HUES48 (cell line): ENCODE results near the gene SLC7A6OS.

Experiments
- H3K27ac ChIP-seq: one replicate; pipeline ENCODE4 v1.7.0; 2013; ENCODE audit warnings: low read depth, low read length, inconsistent platforms
- H3K27me3 ChIP-seq: 2 replicates; pipeline ENCODE4 v1.6.1; 2013; ENCODE audit warnings: mild to moderate bottlenecking, low read length; ENCODE audit not compliant: control insufficient read depth, insufficient read depth
- H3K36me3 ChIP-seq: 2 replicates; pipeline ENCODE4 v1.6.1; 2013; ENCODE audit warnings: low read length; ENCODE audit not compliant: control insufficient read depth, insufficient read depth
- H3K4me1 ChIP-seq: 2 replicates; pipeline ENCODE4 v1.6.1; 2013; ENCODE audit warnings: mild to moderate bottlenecking, low read length; ENCODE audit not compliant: control insufficient read depth, insufficient read depth
- H3K4me3 ChIP-seq: 2 replicates; pipeline ENCODE4 v1.5.1; 2013; ENCODE audit warnings: mild to moderate bottlenecking, low read depth, low read length
- H3K9ac ChIP-seq: 2 replicates; pipeline ENCODE4 v1.6.1; 2013; ENCODE audit warnings: mild to moderate bottlenecking, low read depth, low read length, moderate library complexity
- H3K9me3 ChIP-seq: 2 replicates; pipeline ENCODE4 v1.6.1; 2013; ENCODE audit warnings: low read length; ENCODE audit not compliant: control insufficient read depth, insufficient read depth

SLC7A6OS gene

DNA sequence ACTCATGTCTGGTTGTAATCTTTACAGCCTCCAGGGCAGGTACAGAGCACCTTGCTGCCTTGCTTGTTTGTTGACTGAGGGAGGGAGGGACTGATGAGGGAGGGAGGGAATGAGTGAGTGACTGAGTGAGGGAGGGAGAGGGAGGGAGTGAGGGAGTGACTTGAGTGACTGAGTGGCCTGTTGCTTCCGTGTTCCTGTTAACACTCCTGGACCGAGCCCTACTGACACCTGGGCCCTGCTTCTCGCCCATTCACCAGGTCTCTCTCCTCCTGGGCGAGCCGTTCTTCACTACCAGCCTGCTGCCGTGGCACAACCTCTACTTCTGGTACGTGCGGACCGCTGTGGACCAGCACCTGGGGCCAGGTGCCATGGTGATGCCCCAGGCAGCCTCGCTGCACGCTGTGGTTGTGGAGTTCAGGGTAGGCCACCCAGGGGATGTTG lies 41.3 kb upstream of the SLC7A6OS start:
- H3K27ac ChIP-seq: no peak overlapping the region
- H3K4me1 ChIP-seq: no peaks in the 10 kb centered on the region
- H3K36me3 ChIP-seq: peaks cover 87% of the 10 kb centered on the region
- H3K27me3 ChIP-seq: no peaks in the 10 kb centered on the region
- no peak overlapping the region for H3K9ac ChIP-seq
- H3K9me3 ChIP-seq: no peaks in the 10 kb centered on the region
- no peak overlapping the region for H3K4me3 ChIP-seq

DNA sequence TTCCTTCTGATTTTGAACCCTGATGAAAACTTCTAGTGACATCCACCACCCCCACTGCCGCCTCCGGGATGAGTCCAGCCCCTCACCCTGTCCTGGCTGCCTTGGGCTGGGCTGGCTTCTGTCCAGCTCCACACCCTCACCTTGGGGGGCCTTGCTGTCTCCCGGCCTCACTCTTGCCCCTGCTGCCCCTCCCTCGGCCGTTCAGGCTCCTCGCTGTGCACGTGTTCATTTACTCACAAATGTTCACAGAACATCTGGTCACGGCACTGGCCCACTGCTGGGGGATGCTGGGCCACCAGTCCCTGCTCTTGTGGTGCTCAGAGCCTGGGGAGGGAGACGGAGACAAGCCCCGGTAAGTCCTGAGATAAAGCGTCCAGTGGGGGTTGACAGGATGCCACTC lies 40.7 kb upstream of the SLC7A6OS start:
- Histone ChIP-seq H3K27ac (no peak overlapping the region), H3K9me3 (no peaks in the 10 kb centered on the region), H3K4me3 (no peak overlapping the region), H3K36me3 (peaks cover 87% of the 10 kb centered on the region), H3K27me3 (no peaks in the 10 kb centered on the region), H3K4me1 (no peaks in the 10 kb centered on the region), H3K9ac (no peak overlapping the region)

DNA sequence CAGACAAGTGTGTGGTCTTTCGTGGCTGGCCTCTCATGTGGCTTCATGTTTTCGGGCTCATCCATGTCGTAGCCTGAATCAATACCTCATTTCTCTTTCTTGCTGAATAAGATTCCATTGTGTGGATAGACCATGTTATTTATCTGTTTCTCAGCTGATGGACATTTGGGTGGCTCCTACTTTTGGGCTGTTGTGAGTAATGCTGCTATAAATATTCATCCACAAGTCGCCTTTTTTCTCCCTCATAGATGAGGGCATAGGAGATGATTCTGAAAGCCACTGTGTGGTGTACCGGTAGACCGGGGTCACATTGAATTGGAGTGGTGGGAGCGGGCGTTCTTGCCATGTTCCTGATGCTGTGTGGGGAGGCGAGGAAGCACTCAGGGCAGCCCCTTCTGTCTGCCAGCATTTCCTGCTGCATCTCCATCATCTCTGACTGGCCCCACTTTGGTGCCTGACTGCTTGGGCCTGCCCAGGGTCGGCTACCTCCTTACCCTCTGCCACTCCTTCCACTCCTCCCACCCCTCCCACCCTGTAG lies 40.1 kb upstream of the SLC7A6OS start:
- Histone ChIP-seq H3K9ac (no peak overlapping the region), H3K36me3 (peaks cover 87% of the 10 kb centered on the region), H3K27me3 (no peaks in the 10 kb centered on the region), H3K4me3 (no peak overlapping the region), H3K27ac (no peak overlapping the region), H3K9me3 (no peaks in the 10 kb centered on the region), H3K4me1 (no peaks in the 10 kb centered on the region)

DNA sequence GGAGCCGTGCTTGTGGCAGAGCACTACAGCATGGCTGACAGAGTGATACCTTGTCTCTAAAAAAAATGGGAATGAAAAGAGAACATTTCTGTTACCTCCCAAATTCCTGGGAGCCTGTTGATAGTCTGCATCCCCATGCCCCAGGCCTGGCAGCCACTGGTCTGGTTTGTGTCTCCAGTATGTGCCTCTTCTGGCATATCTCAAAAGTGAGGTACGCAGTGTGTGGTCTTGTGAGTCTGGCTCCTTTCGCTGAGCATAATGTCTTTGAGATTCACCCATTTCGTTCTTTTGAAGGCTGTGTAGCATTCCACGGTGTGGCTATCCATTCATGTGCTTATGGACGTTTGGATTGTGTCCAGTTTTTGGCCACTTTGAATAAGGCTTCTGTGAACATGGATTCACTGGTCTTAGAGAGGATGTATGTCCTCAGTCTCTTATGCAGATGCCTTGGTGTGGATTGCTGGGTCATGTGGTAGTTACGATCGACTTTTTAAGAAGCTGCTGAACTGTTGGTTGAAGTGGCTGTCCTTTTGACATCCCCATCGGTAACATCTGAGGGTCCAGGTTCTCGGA lies 39.2 kb upstream of the SLC7A6OS start:
- Histone ChIP-seq H3K9ac (no peak overlapping the region), H3K27ac (no peak overlapping the region), H3K27me3 (no peaks in the 10 kb centered on the region), H3K4me1 (no peaks in the 10 kb centered on the region), H3K36me3 (peaks cover 90% of the 10 kb centered on the region), H3K4me3 (no peak overlapping the region), H3K9me3 (no peaks in the 10 kb centered on the region)

DNA sequence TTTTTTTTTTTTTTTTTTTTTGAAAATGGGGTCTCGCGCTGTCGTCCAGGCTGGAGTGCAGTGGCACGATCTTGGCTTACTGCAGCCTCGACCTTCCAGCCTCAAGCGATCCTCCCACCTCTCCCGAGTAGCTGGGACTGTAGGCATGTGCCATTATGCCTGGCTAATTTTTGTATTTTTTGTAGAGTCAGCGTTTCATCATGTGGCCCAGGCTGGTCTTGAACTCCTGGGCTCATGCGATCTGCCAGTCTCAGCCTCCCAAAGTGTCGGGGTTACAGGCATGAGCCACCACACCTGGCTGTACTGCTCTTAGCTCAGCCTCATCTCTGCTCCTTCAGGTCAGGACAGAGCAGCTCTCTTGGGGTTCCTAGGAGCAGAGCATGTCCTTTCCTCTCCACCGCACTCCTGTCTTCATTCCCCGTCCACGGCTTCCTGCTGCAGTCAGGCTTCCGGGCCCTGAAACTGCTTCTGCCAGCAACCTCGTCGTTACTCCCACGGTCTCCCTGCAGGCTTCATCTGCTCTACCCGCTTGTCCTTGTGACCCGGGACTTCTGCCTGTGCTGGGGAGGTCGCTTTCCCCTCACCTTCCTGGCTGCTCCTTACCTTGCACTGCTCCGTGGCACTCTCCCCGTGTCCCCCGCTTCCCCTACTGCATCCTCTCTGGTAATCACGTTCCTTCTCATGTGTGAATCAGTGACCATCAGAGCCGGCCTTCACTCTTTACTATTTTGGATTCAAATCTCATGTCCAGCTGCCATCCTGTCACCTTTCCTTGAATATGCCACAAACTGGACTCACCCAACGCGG lies 38.1 kb upstream of the SLC7A6OS start:
- H3K27ac ChIP-seq: no peak overlapping the region
- H3K9me3 ChIP-seq: no peaks in the 10 kb centered on the region
- no peak overlapping the region for H3K9ac ChIP-seq
- no peak overlapping the region for H3K4me3 ChIP-seq
- H3K36me3 ChIP-seq: peaks cover 93% of the 10 kb centered on the region
- no peaks in the 10 kb centered on the region for H3K27me3 ChIP-seq
- no peaks in the 10 kb centered on the region for H3K4me1 ChIP-seq

DNA sequence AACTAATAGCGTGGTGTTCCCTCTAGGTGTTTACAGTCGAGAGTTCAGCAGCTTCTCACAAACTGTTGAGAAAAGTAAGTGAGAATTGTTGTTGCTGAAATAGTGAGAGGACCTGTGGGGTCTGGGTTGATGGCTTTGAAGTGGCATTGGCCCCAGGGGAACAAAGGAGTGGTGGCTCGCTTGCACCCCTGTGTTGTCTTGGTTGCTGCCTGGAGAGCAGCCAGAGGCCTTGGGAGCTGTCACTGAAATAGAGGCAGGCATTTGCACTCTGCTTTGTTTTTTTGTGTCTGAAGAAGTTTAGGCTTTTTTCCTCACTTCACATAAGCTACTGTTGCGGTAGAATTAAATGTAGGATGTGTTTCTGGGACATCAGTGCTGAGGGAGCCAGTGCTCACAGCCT lies 36.9 kb upstream of the SLC7A6OS start:
- peaks cover 90% of the 10 kb centered on the region for H3K36me3 ChIP-seq
- no peaks in the 10 kb centered on the region for H3K9me3 ChIP-seq
- no peaks in the 10 kb centered on the region for H3K27me3 ChIP-seq
- no peak overlapping the region for H3K9ac ChIP-seq
- no peak overlapping the region for H3K4me3 ChIP-seq
- no peaks in the 10 kb centered on the region for H3K4me1 ChIP-seq
- H3K27ac ChIP-seq: no peak overlapping the region

DNA sequence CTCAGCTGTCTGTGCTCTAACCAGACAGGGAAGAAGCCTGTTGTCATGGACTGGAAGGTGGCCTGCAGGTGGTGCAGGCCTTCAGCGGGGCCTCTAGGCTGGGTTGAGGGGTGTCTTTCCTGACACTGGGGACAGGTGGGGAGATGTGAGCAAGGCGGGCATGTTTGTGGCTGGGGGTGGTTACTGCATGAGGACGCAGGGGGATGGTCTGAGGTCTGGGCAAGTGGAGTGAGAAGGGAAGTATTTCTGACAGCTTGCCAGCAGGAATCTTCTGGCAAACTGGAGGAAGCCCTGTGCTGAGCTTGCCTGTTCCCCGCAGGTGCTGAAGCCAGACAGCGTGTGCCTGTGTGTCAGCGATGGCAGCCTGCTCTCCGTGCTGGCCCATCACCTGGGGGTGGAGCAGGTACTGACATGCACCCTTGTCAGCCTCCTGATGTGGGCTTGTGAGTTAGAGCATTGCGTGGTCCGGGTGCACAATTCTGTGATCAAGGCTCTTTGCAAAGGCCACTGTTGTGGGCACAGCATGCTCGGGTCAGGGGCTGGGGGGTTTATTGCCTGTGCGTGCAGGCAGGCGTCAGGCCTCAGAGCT lies 36.2 kb upstream of the SLC7A6OS start:
- no peak overlapping the region for H3K4me3 ChIP-seq
- no peaks in the 10 kb centered on the region for H3K27me3 ChIP-seq
- peaks cover 89% of the 10 kb centered on the region for H3K36me3 ChIP-seq
- H3K4me1 ChIP-seq: no peaks in the 10 kb centered on the region
- no peaks in the 10 kb centered on the region for H3K9me3 ChIP-seq
- H3K9ac ChIP-seq: no peak overlapping the region
- H3K27ac ChIP-seq: no peak overlapping the region

DNA sequence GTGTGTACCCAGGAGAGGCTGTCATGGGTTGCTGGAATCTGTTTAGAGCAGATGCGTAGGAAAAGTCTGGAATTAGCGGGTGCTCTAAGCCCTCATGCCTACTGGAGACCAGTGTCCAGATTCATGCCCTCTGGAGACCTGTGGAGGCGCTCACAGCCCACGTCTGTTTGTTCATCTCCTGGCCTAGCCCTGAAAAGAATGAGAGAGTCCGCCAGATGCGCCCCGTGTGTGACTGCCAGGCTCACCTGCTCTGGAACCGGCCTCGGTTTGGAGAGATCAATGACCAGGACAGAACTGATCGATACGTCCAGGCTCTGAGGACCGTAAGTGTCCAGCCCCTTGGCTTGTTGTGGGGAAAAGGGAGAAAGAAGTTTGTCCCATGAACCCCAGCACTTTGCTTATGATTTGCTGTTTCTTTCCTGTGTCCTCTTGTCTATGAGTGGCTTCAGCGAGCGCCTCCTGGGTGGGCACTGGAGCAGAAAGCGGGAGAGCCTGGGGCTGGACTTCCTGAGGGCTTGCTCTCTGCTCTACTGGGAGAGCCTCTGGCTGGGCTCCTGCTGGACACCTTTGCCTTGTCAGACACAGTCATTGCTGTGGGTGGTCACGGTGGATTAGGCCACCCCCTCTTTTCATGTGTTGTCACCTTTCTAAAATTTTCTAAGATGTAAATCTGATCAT lies 35.4 kb upstream of the SLC7A6OS start:
- Histone ChIP-seq H3K27me3 (no peaks in the 10 kb centered on the region), H3K4me1 (no peaks in the 10 kb centered on the region), H3K9me3 (no peaks in the 10 kb centered on the region), H3K4me3 (no peak overlapping the region), H3K27ac (no peak overlapping the region), H3K36me3 (peaks cover 86% of the 10 kb centered on the region), H3K9ac (no peak overlapping the region)

DNA sequence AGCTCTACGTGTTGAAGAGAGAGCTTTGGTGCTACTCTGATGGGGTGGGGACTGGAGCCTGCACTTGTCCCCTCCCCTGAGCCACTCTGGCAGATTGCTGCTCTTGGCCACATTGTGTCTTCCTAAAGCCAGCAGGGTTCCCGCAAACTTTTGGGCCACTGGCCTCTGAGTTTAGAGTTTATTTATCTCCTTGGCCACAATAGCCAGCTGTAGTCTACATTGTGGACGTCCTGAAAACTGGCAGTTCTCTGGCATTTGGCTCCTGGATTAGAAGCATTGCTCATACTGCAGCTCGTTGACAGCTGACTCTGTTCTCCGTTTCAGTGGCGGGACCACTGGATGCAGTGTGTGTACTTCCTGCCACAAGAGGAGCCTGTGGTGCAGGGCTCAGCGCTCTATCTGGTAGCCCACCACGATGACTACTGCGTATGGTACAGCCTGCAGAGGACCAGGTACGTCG lies 34.6 kb upstream of the SLC7A6OS start:
- Histone ChIP-seq H3K27me3 (no peaks in the 10 kb centered on the region), H3K36me3 (peaks cover 90% of the 10 kb centered on the region), H3K4me3 (no peak overlapping the region), H3K9me3 (no peaks in the 10 kb centered on the region), H3K9ac (no peak overlapping the region), H3K27ac (no peak overlapping the region), H3K4me1 (no peaks in the 10 kb centered on the region)

DNA sequence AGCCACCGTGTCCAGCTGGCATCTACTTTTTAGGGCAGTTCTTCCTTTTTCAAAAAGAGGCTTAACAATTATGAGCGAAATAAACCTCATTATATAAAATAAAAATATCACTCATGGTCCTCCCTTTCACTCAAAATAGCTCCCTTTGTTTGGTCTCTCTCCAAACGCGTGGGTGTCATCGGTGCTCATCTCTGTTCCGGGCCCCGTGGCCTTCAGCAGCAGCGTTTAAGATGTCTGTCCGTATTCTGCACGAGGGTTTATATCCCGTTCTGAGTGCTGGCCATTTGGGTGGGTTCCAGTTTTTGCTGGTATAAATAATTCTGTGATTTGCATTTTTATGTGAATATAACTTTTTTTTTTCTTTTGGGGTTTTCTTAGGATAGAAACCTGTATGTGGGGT lies 33.5 kb upstream of the SLC7A6OS start:
- Histone ChIP-seq H3K36me3 (peaks cover 90% of the 10 kb centered on the region), H3K27me3 (no peaks in the 10 kb centered on the region), H3K9me3 (no peaks in the 10 kb centered on the region), H3K9ac (no peak overlapping the region), H3K4me3 (no peak overlapping the region), H3K4me1 (no peaks in the 10 kb centered on the region), H3K27ac (no peak overlapping the region)
